Stimulated activated CD4-positive, alpha-beta T cell treated with anti-CD3 and anti-CD28 coated beads, Interleukin-4, amount 100 ng/mL, for 48 hours (primary cell): ENCODE results near the gene MARCHF9.
A peak's percentile ranks its signal among the peaks of the same experiment; 100 is the strongest.
"Not testable (repeated sequence)": the region's sequence is repeated elsewhere in the genome, so short reads cannot be mapped to it uniquely, and the experiment has no call there.

Experiments used
- DNase-seq, 2 donors: peaks; one replicate each; pipeline ENCODE4 v3.0.0-alpha.2; 2020; ENCODE audit warnings: low read depth in 2 of 2

MARCHF9 gene

GRCh38 chr12:57754411-57755193 is at the start of gene MARCHF9:
Gene MARCHF9 (plus strand): TSS chr12:57755103. CDS start chr12:57755529, 426 bp downstream.
- peak; percentile 75 to 83 for DNase-seq

GRCh38 chr12:57707250-57707649 is 47.7 kb upstream of the MARCHF9 start:
- DNase-seq = no peak

- DNase-seq = no peak
Measured at GRCh38 chr12:57708296-57708695, 46.6 kb upstream of the MARCHF9 start.

GRCh38 chr12:57712701-57713100 is 42.2 kb upstream of the MARCHF9 start:
- DNase-seq = no peak

- DNase-seq = no peak
Measured at GRCh38 chr12:57713209-57713608, 41.7 kb upstream of the MARCHF9 start.

GRCh38 chr12:57715036-57715748 is 39.7 kb upstream of the MARCHF9 start:
- DNase-seq = not testable (repeated sequence)

GRCh38 chr12:57715786-57716185 is 39.1 kb upstream of the MARCHF9 start:
- no peak for DNase-seq

- DNase-seq = no peak
Measured at GRCh38 chr12:57716305-57716704, 38.6 kb upstream of the MARCHF9 start.

GRCh38 chr12:57717131-57717530 is 37.8 kb upstream of the MARCHF9 start:
- no peak for DNase-seq

GRCh38 chr12:57717846-57718640 is 36.9 kb upstream of the MARCHF9 start:
- no peak for DNase-seq

GRCh38 chr12:57718641-57719528 is 36.0 kb upstream of the MARCHF9 start:
- no peak for DNase-seq

GRCh38 chr12:57719777-57720605 is 34.9 kb upstream of the MARCHF9 start:
- DNase-seq = no peak

- DNase-seq = no peak
Measured at GRCh38 chr12:57720606-57721595, 34.0 kb upstream of the MARCHF9 start.

- not testable (repeated sequence) for DNase-seq
Measured at GRCh38 chr12:57721846-57722608, 32.9 kb upstream of the MARCHF9 start.

GRCh38 chr12:57722716-57723629 is 31.9 kb upstream of the MARCHF9 start:
- no peak for DNase-seq

GRCh38 chr12:57723630-57723962 is 31.3 kb upstream of the MARCHF9 start:
- no peak for DNase-seq
